ENCODE measurements around the gene TMPRSS3.

The TMPRSS3 gene

DNA sequence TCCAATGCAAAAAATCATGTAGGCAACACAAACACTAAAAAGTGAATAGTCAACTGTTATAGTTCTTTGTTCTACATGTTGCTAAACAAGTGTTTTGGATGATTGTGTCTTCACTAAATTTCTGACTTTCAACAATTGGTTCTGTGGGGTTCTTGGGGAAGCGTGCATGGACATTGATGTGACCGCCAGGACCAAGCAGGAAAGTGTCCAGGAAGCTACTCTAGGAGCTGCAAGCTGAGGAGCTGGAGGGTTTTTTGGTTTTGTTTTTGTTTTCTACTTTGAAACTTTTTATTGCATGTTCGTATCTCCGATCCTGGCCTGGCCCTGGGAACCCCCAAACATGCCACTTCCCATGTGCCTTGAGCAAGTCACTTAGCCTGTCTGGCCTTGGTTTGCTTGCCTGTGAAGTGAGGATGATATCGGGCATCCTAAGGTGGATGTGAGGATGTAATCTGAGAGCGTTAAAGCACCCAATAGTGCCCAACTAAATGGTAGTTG lies 8.0 kb downstream of the TMPRSS3 start:
- no peak for DNase-seq

DNA sequence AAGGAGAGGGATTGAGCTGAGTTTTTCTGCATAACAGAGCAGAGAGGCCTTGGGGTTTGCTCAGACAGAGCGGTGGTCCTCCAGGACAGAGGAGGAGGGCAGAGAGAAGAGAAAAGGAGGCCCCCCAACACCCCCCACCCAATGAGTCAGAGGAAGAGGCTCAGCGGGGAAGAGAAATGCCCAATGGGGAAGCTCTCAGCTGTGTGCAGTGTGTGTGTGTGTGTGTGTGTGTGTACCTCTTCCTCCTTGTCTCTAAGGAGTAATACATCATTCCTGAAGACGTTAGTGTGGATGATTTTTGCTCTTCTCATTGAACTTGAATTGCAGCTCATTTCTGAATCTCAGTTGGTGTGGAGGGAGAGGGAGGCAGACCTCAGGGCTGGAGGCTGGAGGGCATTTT lies 8.7 kb downstream of the TMPRSS3 start:
- DNase-seq: no peak

DNA sequence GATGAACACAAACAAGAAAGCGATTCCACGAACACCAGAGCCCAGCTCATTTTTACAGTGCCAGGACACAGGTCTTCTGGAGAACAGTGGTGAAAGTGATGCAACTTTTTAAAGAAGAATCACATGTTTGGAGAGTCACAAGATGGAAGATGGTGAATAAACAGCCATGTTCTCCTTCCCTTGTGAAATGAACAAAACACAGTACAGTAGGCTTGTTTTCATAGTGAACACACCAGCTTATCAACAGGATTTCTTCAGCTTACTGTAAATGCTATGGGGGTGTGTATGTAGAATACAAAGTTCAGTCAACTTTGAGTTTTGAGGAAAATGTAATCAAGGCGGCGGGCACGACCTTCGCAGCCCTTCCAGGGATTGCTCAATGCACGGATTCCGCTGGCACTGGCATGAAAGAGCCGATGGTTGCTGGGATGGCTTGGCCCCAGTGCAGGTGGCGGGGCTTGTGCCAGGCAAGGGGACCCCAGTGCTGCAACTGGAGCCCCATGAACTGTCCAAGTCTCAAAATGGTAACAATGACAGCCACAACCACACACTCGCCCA lies 9.7 kb downstream of the TMPRSS3 start:
- no peak for DNase-seq

DNA sequence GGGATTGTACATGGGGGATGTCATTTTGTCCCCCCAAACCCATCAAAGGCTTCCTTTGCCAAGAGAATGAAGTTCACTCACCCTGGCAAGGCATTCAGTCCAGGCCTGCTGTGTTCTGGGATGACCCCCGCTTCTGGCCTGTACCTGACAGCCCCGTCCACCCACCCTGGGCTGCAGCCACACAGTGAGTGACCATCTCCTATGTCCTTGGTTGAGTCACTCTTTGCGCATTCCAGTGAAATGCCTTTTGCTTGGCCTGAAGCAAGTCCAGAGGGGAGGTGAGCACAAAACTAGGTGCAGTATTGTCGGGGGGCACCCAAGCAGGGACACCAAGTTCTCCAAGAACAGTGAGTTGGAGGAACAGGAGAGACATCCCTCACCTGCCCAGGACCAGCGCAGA lies 10.2 kb downstream of the TMPRSS3 start:
- DNase-seq: no peak

DNA sequence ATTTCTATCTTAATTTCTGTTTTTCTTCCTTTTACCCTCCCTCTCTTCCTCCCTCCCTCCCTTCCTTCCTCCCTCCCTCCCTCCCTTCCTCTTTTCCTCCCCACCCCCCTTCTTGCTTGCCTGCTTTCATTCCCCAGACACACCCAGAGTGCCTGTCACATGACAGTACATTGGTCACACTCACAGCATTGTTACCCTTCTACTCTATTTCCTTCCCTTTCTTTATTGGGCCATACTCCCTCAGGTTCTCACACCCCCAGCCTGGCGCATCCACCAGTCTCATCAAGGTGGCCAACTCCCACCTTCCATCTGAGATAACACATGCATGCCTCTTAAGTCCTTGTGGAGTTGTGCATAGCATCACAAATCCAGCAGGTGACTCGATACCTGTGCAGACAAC lies 10.9 kb downstream of the TMPRSS3 start:
- no peak for DNase-seq

DNA sequence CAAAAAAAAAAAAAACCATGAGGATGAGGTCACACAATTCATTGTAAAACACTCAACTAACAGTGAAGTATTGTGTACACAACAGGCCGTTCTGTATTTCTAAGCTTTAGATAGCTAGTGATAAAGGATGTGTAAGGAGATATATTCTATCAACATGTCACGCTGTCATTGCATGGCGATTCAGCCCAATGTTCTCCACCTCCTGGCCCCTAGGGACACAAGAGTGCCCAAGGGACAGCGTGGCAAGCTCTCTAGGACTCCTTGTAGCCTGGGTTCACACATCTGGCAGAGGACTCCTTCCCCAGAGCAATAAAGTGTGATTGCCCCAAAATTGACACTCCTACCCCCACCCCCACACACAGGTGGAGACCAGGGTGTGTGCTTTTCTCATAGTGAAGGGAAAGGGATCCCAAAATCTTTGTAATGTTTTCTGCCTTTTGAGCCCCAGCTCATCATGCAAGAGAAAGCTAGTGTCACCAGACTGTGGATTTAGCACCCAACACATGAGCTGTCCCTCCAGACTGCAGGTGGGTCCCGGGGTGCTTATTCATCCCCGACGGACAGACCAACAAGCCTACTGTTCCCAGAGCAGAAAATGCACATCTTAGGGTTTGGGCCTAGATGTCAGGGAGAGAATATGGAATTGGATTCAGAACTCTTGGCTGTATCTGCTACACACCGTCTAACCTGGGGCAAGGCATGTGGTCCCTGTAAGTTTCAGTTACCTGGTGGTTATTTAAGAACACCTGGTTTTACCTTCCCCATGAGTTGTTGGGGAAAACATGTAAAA lies 11.5 kb downstream of the TMPRSS3 start:
- DNase-seq: no peak

DNA sequence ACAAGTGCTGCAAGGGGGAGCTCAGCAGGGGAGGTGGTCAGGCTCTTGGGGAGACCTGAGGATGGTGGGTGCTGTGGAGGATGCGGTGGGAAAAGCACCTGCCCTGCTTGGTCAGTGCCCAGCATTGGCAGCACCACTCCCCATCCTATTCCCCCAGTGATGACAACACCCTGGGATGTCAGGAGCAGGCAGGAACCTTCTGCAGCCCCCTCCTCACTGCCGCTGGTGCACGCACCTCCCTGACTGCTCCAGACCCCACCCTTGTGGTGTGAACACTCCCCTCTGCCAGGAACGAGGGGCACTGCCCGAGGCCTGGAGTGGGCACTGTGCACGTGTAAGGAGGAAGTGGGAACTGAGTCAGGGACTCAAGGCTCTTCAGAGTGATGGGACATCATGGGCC lies 12.5 kb downstream of the TMPRSS3 start:
- no peak for DNase-seq

DNA sequence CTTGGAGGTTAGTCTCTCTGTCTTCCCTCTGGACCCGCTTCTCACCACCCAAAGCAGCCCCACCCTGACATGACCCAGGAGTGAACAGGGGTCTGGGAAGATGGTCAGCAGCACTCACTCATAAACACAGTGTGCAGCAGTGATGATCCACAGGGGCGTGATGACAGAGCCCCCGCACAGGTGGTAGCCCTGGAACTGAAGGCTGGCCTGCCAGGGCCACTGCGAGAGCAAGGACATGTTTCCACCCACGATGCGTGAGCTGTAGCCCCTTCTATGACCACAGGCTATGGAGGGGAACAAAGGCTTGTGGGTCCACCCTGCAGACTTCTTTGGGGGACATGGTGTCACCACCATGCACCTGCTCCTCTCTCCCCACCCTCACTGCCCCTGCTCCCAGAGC lies 12.9 kb downstream of the TMPRSS3 start:
- no peak for DNase-seq

DNA sequence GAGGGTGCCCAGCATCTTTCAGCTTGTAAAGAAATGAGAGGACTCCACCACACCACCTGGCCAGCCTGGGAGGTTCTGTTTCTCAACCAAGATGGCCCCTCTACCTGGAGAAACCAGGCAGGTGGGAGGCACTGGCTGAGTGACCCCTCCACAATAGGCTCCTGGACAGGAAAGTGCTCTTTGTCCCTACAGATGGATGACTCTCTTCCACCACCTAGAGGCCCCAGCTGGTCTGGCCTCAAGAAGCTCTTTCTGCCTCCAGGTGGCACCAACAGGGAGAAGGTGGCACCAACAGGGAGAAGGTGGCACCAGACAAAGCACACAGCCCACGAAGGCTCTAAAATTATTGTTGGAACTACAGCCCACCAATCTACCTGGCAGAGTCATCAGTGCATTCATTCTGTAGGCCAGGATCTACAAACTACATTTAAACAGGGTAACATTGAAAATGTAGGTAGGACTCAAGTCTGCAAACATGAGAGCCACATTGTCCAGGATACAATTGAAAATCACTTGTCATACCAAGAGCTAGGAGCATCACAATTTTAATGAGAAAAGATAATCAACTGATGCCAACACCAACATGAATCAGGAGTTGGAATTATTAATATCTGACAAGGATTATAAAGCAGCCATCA lies 14.4 kb downstream of the TMPRSS3 start:
- DNase-seq: peak; percentile 26

DNA sequence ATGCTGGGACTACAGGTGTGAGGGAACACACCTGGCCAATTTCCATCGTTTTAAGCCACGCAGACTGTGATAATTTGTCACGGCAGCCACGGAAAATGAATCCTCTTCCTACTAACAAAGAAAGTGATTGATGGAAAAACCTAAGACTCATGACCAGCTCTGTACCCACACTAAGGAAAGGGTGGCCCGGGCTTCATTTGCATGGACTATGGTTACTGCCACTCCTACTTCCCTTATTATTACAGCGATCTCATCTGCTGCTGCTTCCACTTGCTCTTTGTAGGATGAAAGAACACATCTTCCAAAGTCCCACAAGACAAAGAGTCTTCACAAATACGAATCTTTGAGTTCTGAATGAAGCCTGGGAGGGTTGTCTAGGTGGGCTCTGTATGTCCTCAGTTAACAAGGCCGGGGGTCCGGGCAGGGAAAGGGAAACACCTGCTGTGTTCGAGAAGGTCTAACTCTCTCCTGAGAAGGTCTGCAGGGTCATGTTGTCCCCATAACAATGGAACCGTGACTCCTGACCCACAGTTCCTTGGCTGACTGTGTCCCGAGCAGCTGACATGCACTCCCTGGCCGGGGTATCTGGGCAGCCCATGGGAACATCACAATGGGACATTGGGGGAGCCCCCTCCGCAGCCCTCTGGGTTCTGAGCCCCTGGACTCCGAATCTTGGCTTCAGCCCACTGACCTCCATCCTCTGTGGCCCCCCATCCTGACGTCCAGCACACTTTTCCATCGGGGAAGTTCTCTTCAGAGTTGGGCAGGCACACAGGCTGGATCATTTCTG lies 16.2 kb downstream of the TMPRSS3 start:
- no peak for DNase-seq

DNA sequence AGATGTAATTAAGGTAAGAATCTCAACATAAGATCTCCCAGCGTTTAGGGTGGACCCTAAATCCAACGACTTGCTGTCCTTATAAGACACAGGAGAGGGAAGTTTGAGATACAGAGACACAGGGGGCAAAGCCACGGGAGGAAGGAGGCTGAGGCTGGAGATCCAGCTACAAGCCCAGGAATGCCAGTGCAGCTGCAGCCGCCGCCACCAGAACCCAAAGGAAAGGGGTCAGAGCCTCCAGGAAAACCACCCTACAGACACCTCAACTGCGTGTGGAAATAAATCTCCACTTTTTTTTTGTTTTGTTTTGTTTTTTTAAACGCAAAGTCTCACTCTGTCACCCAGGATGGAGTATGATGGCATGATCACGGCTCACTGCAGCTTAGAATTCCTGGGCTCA lies 17.4 kb downstream of the TMPRSS3 start:
- DNase-seq: no peak

DNA sequence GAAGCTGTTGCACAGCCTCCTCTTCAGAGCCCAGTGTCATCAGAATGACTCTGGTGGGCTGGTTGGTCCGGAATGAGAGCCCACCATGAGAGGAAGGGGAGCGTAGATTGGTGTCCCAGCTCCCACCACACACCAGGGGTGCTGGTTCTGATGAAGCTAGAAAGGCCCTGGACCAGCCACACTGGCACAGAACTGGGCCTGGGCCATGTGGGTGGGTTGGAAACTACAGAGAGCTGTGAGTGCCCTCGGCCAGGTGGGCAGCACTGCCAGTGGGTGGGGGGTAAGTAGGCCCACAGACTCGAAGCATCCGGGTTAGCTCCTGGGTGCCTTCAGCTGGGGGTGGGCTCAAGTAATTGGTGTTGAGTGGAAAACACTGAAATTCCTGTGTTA lies 17.9 kb downstream of the TMPRSS3 start:
- DNase-seq: no peak

DNA sequence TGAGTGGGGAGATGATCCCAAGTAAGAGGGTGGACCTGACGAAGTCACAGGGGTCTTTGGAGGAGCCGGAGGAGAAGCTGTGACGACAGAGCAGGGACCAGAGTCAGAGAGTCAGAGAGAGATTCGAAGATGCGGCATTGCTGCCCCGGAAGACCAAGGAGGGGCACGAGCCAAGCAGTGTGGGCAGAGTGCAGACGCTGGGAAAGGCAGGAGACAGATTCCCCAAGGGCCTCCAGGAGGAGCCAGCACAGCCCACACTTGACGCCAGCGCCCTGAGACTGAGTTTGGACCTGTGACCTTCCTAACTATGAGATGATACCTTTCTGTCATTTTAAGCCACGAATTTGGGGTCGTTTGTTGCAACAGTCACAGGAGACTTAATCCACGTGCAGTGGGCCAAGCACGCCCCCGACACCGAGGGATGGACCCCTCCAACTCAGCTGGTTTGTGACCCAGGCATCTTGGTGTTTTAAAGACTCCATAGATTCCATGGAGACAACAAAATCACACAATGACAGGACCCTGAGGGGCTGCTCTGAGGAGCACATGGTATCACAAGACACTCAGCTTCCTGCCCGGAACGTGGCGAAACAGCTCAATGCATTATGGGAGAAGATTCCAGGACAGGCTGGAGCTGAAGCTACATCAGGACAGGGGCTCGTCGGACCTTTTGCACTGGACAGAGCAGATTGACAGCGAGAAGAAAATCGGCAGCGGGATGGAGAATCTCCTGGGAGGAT lies 18.5 kb downstream of the TMPRSS3 start:
- DNase-seq: no peak

DNA sequence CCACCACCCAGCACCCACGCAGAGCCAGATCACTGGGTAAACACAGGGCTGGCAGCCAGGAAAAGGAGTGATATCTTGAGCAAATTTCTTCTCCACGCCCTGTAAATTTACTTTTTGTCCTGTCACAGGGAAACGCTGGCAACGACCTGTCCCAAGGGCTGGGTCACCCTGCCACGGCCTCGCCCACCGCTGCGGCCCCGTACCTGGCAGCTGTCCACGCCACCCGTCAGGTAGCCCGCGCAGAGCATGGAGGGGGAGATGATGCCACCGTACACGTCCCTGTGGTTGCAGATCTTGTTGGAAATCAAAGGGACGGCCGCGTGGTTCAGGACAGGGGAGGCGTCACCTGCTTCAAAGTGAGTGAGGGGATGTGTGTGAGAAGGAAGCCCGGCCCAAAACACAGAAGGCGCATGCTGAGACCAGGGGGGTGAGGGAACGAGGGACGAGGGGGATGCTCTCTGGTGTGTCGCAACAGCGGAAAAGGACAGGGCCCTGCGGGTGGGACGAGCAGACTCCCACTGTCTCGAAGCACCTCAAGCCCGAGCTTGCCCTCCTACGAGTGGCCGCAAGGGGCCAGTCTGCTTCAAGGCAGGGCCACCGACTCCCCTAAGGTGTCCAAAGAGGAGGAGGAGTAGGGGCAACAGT lies 19.4 kb downstream of the TMPRSS3 start:
- peak; percentile 55 for DNase-seq

DNA sequence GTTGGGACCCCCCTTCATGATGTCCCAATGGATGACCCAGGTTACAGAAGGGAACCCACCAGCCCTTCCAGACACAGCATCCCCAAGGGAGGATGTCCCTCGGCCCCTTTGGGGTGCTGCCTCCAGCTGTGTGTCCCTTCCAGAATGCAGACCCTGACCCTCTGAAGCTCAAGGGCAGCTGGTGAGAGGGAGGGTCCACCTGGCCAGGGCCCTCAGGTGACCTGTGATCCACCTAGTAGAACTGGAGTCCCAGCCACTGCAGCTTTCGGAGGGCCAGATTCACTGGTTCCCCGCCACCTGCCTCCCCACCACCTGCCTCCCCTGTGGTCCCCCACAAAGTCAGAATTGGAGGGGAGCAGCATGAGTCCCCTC lies 19.9 kb downstream of the TMPRSS3 start:
- DNase-seq: no peak

DNA sequence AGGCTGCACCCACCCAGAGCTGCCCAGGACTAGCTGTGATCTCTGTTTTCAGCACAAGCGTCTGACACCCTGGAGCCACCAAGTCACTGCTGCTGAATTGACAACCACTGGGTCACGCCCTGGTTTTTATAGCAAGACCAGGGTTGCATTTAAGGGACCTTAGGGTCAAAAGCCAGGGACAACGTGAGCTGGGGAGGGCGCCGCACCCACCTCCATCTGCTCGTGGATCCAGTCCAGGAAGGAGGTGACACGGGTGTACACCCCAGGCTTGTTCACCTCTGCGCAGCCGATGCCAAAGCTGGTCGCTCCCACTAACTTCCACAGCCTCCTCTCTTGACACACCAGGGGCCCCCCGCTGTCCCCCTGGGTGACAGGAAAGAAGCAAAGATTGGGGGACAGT lies 20.3 kb downstream of the TMPRSS3 start:
- DNase-seq: no peak

DNA sequence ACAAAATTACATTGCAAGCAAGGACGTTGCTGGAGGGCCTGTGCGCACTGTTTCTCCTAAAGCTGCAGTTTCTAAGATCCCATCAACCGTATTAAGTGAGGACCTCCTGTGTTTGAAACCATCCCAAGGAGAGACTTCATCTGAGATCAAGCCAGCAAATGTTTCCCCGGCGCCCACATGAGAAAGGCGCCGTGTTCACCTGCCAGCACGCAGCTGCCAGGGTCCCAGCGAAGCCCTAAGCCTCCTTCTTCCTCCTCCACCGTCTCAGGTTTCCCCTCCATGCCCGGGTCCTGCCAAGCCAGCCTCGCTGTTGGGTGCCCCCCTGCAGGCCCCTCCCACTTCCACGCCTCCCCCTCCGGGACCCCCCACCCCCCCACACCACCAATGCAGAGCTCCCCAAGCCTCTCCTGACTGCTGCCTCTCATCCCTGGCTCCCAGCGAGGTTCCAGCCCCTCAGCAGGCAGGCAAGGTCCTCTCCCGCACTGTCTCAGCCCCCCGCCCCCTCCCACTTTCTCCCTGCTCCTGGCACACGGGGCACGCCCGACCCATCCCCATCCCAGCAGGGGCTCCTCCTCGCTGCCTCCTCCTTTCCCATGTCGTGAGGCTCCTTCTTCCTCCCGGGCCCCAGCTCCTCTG lies 20.9 kb downstream of the TMPRSS3 start:
- no peak for DNase-seq

DNA sequence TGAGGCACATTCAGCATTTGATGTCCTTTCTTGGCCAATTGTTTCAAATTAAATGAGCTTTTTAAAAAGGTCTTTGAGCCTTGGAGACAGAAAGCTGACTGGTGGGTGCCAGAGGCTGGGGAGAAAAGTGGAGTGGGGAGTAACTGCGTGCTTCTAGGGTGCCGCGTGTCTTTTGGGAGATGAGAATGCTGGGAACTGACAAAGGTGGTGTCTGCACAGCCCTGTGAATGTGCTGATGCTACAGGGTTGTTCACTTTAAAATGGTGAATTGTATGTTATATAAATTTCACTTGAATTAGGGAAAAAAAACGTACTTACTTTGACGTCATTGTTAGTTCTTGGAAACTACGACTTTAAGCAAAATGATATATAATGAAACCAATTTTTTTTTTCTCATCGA lies 21.4 kb downstream of the TMPRSS3 start:
- no peak for DNase-seq

DNA sequence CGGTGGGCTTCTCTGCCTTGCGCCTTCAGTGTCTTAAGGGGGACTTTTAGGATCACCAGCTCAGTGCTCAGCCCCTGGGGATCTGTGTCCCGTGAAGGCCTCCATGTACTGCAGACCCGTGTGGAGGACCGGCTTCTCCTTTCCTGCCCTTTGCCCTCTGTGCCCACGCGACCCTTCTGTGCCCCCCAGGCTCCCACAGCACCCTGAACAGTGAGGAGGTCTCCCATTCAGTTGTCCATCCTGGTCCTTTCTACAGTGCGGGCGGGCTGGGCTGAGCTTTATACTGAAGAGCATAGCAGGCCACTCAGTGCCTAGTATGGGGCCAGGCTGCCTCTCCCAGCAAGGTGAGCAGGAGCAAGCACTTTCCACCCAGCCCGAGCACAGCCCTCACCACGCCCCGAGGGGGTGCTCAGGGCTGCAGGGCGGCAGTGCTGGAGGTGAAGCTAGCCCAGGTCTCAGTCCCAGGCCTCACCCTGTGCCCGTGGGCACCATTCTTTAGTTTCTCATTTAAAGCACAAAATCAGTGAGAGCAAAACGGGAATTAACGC lies 21.9 kb downstream of the TMPRSS3 start:
- no peak for DNase-seq

DNA sequence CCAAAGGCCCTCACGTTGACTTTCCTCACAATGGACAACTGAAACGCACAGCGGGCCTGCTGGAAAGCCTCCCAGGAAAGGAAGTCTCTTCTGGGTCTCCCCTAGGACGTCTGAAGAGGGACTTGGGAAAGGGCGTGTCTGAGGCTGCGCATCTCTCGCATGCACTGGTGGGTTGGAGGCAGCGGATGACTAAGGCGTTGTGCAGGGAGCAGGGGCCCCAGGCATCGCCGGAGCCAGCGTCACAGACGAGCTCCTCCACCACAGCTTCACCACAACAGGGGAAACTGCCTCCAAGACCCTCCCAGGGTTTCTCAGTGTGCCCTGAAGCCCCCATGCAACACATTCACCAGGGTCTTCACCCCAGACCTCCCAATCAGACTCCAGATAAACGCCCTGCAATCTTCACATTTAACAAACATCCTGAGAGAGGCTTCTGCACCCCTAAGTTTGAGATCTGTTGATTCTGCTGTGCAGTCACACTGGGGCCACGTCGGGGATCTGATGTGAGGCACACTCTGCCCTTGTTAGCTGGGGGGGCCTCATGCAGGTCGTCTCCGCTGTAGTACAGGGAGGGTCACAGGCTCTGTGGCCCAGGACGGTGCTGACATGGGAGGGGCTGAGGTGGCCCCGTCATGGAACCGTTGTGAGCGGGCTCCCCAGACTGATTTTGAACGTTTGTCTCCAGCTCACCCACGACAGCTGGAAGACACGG lies 22.5 kb downstream of the TMPRSS3 start:
- DNase-seq: no peak

All from T-helper 9 cell (primary cell).